ENCODE measurements around the gene PGRMC1. TPM values are rescaled to one million over a fixed set of nuclear protein-coding genes. Genes with fewer than 3 reads are reported as not detected.

The PGRMC1 gene
- total RNA-seq, 1 donor from 2014 or later: 246 TPM

DNA sequence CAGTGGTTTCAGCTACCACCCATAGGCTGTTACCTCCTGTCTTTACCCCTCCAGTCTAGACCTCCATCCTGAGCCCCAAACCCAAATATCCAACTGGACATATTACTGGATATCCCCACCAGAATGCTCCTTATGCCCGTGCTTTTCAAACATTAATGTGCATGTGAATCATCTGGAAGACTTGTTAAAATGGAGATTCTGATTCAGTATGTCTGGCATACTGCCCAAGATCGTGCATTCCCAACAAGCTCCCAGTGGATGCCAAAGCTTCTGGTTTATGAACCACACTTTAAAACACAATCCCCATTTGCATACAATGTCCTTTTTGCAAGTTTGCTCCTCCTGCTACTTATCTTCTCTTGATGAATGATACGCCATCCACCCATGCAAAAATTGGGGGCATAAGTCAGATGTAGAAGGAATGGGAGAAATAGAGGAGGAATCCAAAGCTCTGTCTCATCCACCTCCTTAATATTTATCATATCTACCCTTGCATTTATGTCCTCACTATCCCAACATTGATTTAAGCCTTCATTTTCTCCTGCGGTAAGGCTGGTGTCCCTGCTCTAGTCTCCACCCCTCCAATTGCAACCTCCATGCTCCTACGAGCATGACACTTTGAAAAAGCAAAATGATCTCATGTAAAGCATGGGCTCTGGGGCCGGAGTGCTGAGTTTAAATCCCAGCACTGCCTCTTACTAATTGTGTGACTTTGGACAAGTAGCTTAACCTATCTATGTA, 7.4 kb upstream of the PGRMC1 start:
- Mint-ChIP-seq H3K27me3 (ENCODE audit: insufficient read depth, low read depth) (peaks cover 14% of the 10 kb centered on the region), H3K27ac (no peak overlapping the region), H3K36me3 (no peaks in the 10 kb centered on the region), H3K4me1 (peaks cover 9% of the 10 kb centered on the region), H3K4me3 (no peak overlapping the region), H3K9me3 (peaks cover 9% of the 10 kb centered on the region)
- no peaks in the 10 kb centered on the region for H4K20me1 ChIP-seq (ENCODE audit: low read depth)
- H3K27me3 ChIP-seq: no peaks in the 10 kb centered on the region
- DNase-seq (ENCODE audit: low spot score): no peak
- no peaks in the 10 kb centered on the region for H3K36me3 ChIP-seq
- no peaks in the 10 kb centered on the region for H3K4me1 ChIP-seq
- no peak overlapping the region for H2AFZ ChIP-seq (replicated peaks)
- no peak for TF ChIP-seq EZH2phosphoT487 (IDR thresholded peaks at IDR 0.05)
- TF ChIP-seq, protein P1, sequence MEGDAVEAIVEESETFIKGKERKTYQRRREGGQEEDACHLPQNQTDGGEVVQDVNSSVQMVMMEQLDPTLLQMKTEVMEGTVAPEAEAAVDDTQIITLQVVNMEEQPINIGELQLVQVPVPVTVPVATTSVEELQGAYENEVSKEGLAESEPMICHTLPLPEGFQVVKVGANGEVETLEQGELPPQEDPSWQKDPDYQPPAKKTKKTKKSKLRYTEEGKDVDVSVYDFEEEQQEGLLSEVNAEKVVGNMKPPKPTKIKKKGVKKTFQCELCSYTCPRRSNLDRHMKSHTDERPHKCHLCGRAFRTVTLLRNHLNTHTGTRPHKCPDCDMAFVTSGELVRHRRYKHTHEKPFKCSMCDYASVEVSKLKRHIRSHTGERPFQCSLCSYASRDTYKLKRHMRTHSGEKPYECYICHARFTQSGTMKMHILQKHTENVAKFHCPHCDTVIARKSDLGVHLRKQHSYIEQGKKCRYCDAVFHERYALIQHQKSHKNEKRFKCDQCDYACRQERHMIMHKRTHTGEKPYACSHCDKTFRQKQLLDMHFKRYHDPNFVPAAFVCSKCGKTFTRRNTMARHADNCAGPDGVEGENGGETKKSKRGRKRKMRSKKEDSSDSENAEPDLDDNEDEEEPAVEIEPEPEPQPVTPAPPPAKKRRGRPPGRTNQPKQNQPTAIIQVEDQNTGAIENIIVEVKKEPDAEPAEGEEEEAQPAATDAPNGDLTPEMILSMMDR (IDR thresholded peaks at IDR 0.05): no peak
- no peak for TF ChIP-seq EZH2 (IDR thresholded peaks at IDR 0.05)
- no peak overlapping the region for H3K9ac ChIP-seq
- H3K4me3 ChIP-seq: no peak overlapping the region
- H3K79me2 ChIP-seq (ENCODE audit: low read depth): no peaks in the 10 kb centered on the region
- no peak overlapping the region for H3K27ac ChIP-seq
- no peak overlapping the region for H3K4me2 ChIP-seq
- no peaks in the 10 kb centered on the region for H3F3A ChIP-seq (ENCODE audit: low read depth)
- no peaks in the 10 kb centered on the region for H3K9me3 ChIP-seq (ENCODE audit: low read depth)

DNA sequence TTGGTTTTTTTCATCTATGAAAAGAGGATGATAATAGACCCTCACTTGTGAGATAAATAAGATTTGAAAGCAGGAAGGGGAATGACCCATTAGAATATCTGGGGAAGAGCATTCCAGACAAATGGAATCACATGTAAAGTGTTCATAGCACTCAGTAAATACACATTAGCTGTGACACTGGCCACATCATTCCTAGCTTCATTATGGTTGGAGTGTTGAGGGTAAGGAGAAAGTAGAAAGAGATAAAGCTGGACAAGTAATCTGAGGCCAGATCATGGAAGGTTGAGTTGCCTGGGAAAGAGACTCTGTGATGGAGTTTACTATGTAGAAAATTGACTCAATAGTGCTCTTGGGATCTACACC, 6.9 kb upstream of the PGRMC1 start:
- no peak for DNase-seq (ENCODE audit: low spot score)
- Mint-ChIP-seq H3K4me1 (peaks cover 15% of the 10 kb centered on the region), H3K9me3 (peaks cover 9% of the 10 kb centered on the region), H3K4me3 (no peak overlapping the region), H3K36me3 (no peaks in the 10 kb centered on the region), H3K27ac (no peak overlapping the region), H3K27me3 (ENCODE audit: insufficient read depth, low read depth) (peaks cover 14% of the 10 kb centered on the region)
- H3K9me3 ChIP-seq (ENCODE audit: low read depth): no peaks in the 10 kb centered on the region
- H2AFZ ChIP-seq (replicated peaks): no peak overlapping the region
- no peaks in the 10 kb centered on the region for H4K20me1 ChIP-seq (ENCODE audit: low read depth)
- TF ChIP-seq, protein P1 (IDR thresholded peaks at IDR 0.05): no peak
- TF ChIP-seq EZH2phosphoT487 (IDR thresholded peaks at IDR 0.05) (no peak), EZH2 (IDR thresholded peaks at IDR 0.05) (no peak)
- H3K36me3 ChIP-seq: no peaks in the 10 kb centered on the region
- no peaks in the 10 kb centered on the region for H3F3A ChIP-seq (ENCODE audit: low read depth)
- no peak overlapping the region for H3K27ac ChIP-seq
- H3K9ac ChIP-seq: no peak overlapping the region
- no peak overlapping the region for H3K4me2 ChIP-seq
- no peaks in the 10 kb centered on the region for H3K79me2 ChIP-seq (ENCODE audit: low read depth)
- H3K4me1 ChIP-seq: no peaks in the 10 kb centered on the region
- H3K4me3 ChIP-seq: no peak overlapping the region
- H3K27me3 ChIP-seq: no peaks in the 10 kb centered on the region

DNA sequence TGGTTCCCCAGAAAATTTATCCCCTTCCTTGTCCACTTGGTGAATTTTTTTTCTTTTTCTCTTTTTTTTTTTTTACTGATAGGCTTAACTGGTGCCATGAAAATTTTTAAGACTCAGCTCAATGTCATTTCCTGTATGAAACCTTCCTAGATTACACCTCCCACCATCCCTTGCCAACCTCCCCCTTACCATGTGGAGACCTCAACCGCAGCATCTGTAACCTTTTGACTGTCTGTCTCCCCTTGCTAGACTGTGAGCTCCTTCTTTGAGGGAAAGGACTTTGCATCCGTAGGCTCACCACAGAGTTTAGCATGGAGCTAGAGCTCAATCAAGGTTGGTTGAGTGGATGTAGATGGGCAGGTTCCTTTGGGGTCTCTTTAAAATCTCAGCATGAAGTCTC, 5.2 kb upstream of the PGRMC1 start:
- DNase-seq (ENCODE audit: low spot score): no peak
- Histone ChIP-seq H3K79me2 (ENCODE audit: low read depth) (no peaks in the 10 kb centered on the region), H3K9ac (no peak overlapping the region), H3K36me3 (no peaks in the 10 kb centered on the region), H4K20me1 (ENCODE audit: low read depth) (no peaks in the 10 kb centered on the region), H3K27me3 (no peaks in the 10 kb centered on the region), H3K27ac (no peak overlapping the region), H3K4me2 (no peak overlapping the region), H3K4me1 (peaks cover 4% of the 10 kb centered on the region), H3K4me3 (no peak overlapping the region), H3F3A (ENCODE audit: low read depth) (peaks cover 8% of the 10 kb centered on the region), H2AFZ (replicated peaks) (no peak overlapping the region), H3K9me3 (ENCODE audit: low read depth) (no peaks in the 10 kb centered on the region)
- Mint-ChIP-seq H3K4me3 (no peak overlapping the region), H3K27ac (no peak overlapping the region), H3K36me3 (no peaks in the 10 kb centered on the region), H3K27me3 (ENCODE audit: insufficient read depth, low read depth) (peaks cover 8% of the 10 kb centered on the region), H3K9me3 (peaks cover 12% of the 10 kb centered on the region), H3K4me1 (peaks cover 30% of the 10 kb centered on the region)
- TF ChIP-seq EZH2 (IDR thresholded peaks at IDR 0.05): no peak
- no peak for TF ChIP-seq EZH2phosphoT487 (IDR thresholded peaks at IDR 0.05)
- TF ChIP-seq, protein P1 (IDR thresholded peaks at IDR 0.05): no peak
